ENCODE data around the gene C2CD4A.

C2CD4A gene

GRCh38 chr15:62089616-62090015 is 22.8 kb downstream of the C2CD4A start:
- no peak overlapping the region for H3K27ac ChIP-seq (ENCODE audit: low read depth, low read length)
- H3K4me1 ChIP-seq (ENCODE audit: control insufficient read depth, insufficient read depth, low read length), result no peaks in the 10 kb centered on the region
- H3K9ac ChIP-seq (ENCODE audit: low read length), result no peak overlapping the region
- H3K27me3 ChIP-seq (ENCODE audit: control insufficient read depth, insufficient read depth, low read length), result no peaks in the 10 kb centered on the region
- no peak overlapping the region for H3K4me3 ChIP-seq (ENCODE audit: low read length)
- H3K36me3 ChIP-seq (ENCODE audit: control insufficient read depth, insufficient read depth, low read length), result no peaks in the 10 kb centered on the region

- no peaks in the 10 kb centered on the region for H3K27me3 ChIP-seq (ENCODE audit: control insufficient read depth, insufficient read depth, low read length)
- H3K4me1 ChIP-seq (ENCODE audit: control insufficient read depth, insufficient read depth, low read length), result no peaks in the 10 kb centered on the region
- H3K9ac ChIP-seq (ENCODE audit: low read length), result no peak overlapping the region
- no peak overlapping the region for H3K4me3 ChIP-seq (ENCODE audit: low read length)
- H3K27ac ChIP-seq (ENCODE audit: low read depth, low read length), result no peak overlapping the region
- no peaks in the 10 kb centered on the region for H3K36me3 ChIP-seq (ENCODE audit: control insufficient read depth, insufficient read depth, low read length)
Measured at GRCh38 chr15:62090988-62091387, 24.2 kb downstream of the C2CD4A start.

- Histone ChIP-seq H3K36me3 (ENCODE audit: control insufficient read depth, insufficient read depth, low read length) (no peaks in the 10 kb centered on the region), H3K27me3 (ENCODE audit: control insufficient read depth, insufficient read depth, low read length) (peaks cover 2% of the 10 kb centered on the region), H3K4me3 (ENCODE audit: low read length) (no peak overlapping the region), H3K9ac (ENCODE audit: low read length) (no peak overlapping the region), H3K27ac (ENCODE audit: low read depth, low read length) (no peak overlapping the region), H3K4me1 (ENCODE audit: control insufficient read depth, insufficient read depth, low read length) (no peaks in the 10 kb centered on the region)
Measured at GRCh38 chr15:62093809-62094208, 27.0 kb downstream of the C2CD4A start.

GRCh38 chr15:62094388-62094787 is 27.6 kb downstream of the C2CD4A start:
- Histone ChIP-seq H3K27me3 (ENCODE audit: control insufficient read depth, insufficient read depth, low read length) (peaks cover 2% of the 10 kb centered on the region), H3K4me3 (ENCODE audit: low read length) (no peak overlapping the region), H3K27ac (ENCODE audit: low read depth, low read length) (no peak overlapping the region), H3K4me1 (ENCODE audit: control insufficient read depth, insufficient read depth, low read length) (no peaks in the 10 kb centered on the region), H3K9ac (ENCODE audit: low read length) (no peak overlapping the region), H3K36me3 (ENCODE audit: control insufficient read depth, insufficient read depth, low read length) (no peaks in the 10 kb centered on the region)

- Histone ChIP-seq H3K9ac (ENCODE audit: low read length) (no peak overlapping the region), H3K27ac (ENCODE audit: low read depth, low read length) (no peak overlapping the region), H3K4me1 (ENCODE audit: control insufficient read depth, insufficient read depth, low read length) (no peaks in the 10 kb centered on the region), H3K27me3 (ENCODE audit: control insufficient read depth, insufficient read depth, low read length) (peaks cover 2% of the 10 kb centered on the region), H3K4me3 (ENCODE audit: low read length) (no peak overlapping the region), H3K36me3 (ENCODE audit: control insufficient read depth, insufficient read depth, low read length) (no peaks in the 10 kb centered on the region)
Measured at GRCh38 chr15:62099094-62099601, 32.4 kb downstream of the C2CD4A start.

GRCh38 chr15:62103431-62103830 is 36.7 kb downstream of the C2CD4A start:
- Histone ChIP-seq H3K9ac (ENCODE audit: low read length) (no peak overlapping the region), H3K4me1 (ENCODE audit: control insufficient read depth, insufficient read depth, low read length) (no peaks in the 10 kb centered on the region), H3K36me3 (ENCODE audit: control insufficient read depth, insufficient read depth, low read length) (no peaks in the 10 kb centered on the region), H3K27me3 (ENCODE audit: control insufficient read depth, insufficient read depth, low read length) (no peaks in the 10 kb centered on the region), H3K4me3 (ENCODE audit: low read length) (no peak overlapping the region), H3K27ac (ENCODE audit: low read depth, low read length) (no peak overlapping the region)

GRCh38 chr15:62104401-62104800 is 37.6 kb downstream of the C2CD4A start:
- no peaks in the 10 kb centered on the region for H3K27me3 ChIP-seq (ENCODE audit: control insufficient read depth, insufficient read depth, low read length)
- no peaks in the 10 kb centered on the region for H3K4me1 ChIP-seq (ENCODE audit: control insufficient read depth, insufficient read depth, low read length)
- H3K36me3 ChIP-seq (ENCODE audit: control insufficient read depth, insufficient read depth, low read length), result no peaks in the 10 kb centered on the region
- H3K27ac ChIP-seq (ENCODE audit: low read depth, low read length), result no peak overlapping the region
- no peak overlapping the region for H3K4me3 ChIP-seq (ENCODE audit: low read length)
- H3K9ac ChIP-seq (ENCODE audit: low read length), result no peak overlapping the region

- Histone ChIP-seq H3K4me3 (ENCODE audit: low read length) (no peak overlapping the region), H3K36me3 (ENCODE audit: control insufficient read depth, insufficient read depth, low read length) (no peaks in the 10 kb centered on the region), H3K27ac (ENCODE audit: low read depth, low read length) (no peak overlapping the region), H3K9ac (ENCODE audit: low read length) (no peak overlapping the region), H3K4me1 (ENCODE audit: control insufficient read depth, insufficient read depth, low read length) (no peaks in the 10 kb centered on the region), H3K27me3 (ENCODE audit: control insufficient read depth, insufficient read depth, low read length) (no peaks in the 10 kb centered on the region)
Measured at GRCh38 chr15:62104846-62105245, 38.1 kb downstream of the C2CD4A start.

GRCh38 chr15:62105266-62105665 is 38.5 kb downstream of the C2CD4A start:
- Histone ChIP-seq H3K27ac (ENCODE audit: low read depth, low read length) (no peak overlapping the region), H3K36me3 (ENCODE audit: control insufficient read depth, insufficient read depth, low read length) (no peaks in the 10 kb centered on the region), H3K4me1 (ENCODE audit: control insufficient read depth, insufficient read depth, low read length) (peaks cover 2% of the 10 kb centered on the region), H3K9ac (ENCODE audit: low read length) (no peak overlapping the region), H3K27me3 (ENCODE audit: control insufficient read depth, insufficient read depth, low read length) (no peaks in the 10 kb centered on the region), H3K4me3 (ENCODE audit: low read length) (no peak overlapping the region)

- no peaks in the 10 kb centered on the region for H3K36me3 ChIP-seq (ENCODE audit: control insufficient read depth, insufficient read depth, low read length)
- no peak overlapping the region for H3K27ac ChIP-seq (ENCODE audit: low read depth, low read length)
- no peak overlapping the region for H3K9ac ChIP-seq (ENCODE audit: low read length)
- no peaks in the 10 kb centered on the region for H3K27me3 ChIP-seq (ENCODE audit: control insufficient read depth, insufficient read depth, low read length)
- H3K4me1 ChIP-seq (ENCODE audit: control insufficient read depth, insufficient read depth, low read length), result peaks cover 5% of the 10 kb centered on the region
- no peak overlapping the region for H3K4me3 ChIP-seq (ENCODE audit: low read length)
Measured at GRCh38 chr15:62106096-62106495, 39.3 kb downstream of the C2CD4A start.

GRCh38 chr15:62107571-62108121 is 40.9 kb downstream of the C2CD4A start:
- H3K4me1 ChIP-seq (ENCODE audit: control insufficient read depth, insufficient read depth, low read length), result peaks cover 5% of the 10 kb centered on the region
- H3K27ac ChIP-seq (ENCODE audit: low read depth, low read length), result no peak overlapping the region
- no peaks in the 10 kb centered on the region for H3K27me3 ChIP-seq (ENCODE audit: control insufficient read depth, insufficient read depth, low read length)
- H3K9ac ChIP-seq (ENCODE audit: low read length), result no peak overlapping the region
- H3K36me3 ChIP-seq (ENCODE audit: control insufficient read depth, insufficient read depth, low read length), result no peaks in the 10 kb centered on the region
- no peak overlapping the region for H3K4me3 ChIP-seq (ENCODE audit: low read length)

- no peak overlapping the region for H3K27ac ChIP-seq (ENCODE audit: low read depth, low read length)
- peaks cover 5% of the 10 kb centered on the region for H3K4me1 ChIP-seq (ENCODE audit: control insufficient read depth, insufficient read depth, low read length)
- H3K27me3 ChIP-seq (ENCODE audit: control insufficient read depth, insufficient read depth, low read length), result no peaks in the 10 kb centered on the region
- no peak overlapping the region for H3K9ac ChIP-seq (ENCODE audit: low read length)
- H3K4me3 ChIP-seq (ENCODE audit: low read length), result no peak overlapping the region
- H3K36me3 ChIP-seq (ENCODE audit: control insufficient read depth, insufficient read depth, low read length), result no peaks in the 10 kb centered on the region
Measured at GRCh38 chr15:62108411-62108810, 41.6 kb downstream of the C2CD4A start.

GRCh38 chr15:62109437-62109836 is 42.7 kb downstream of the C2CD4A start:
- H3K4me1 ChIP-seq (ENCODE audit: control insufficient read depth, insufficient read depth, low read length), result peaks cover 5% of the 10 kb centered on the region
- H3K27ac ChIP-seq (ENCODE audit: low read depth, low read length), result no peak overlapping the region
- H3K36me3 ChIP-seq (ENCODE audit: control insufficient read depth, insufficient read depth, low read length), result no peaks in the 10 kb centered on the region
- H3K4me3 ChIP-seq (ENCODE audit: low read length), result no peak overlapping the region
- no peak overlapping the region for H3K9ac ChIP-seq (ENCODE audit: low read length)
- H3K27me3 ChIP-seq (ENCODE audit: control insufficient read depth, insufficient read depth, low read length), result no peaks in the 10 kb centered on the region
